Adrenal gland (tissue), 12 donors: Measurements from ENCODE around the gene ORC4. TPM values are rescaled to one million over a fixed set of nuclear protein-coding genes. Genes with fewer than 3 reads are reported as not detected.

Experiments
- DNase-seq, 7 donors: peaks; one replicate each; pipeline ENCODE4 v3.0.0-alpha.2; 2019 to 2020
- H3K27ac ChIP-seq, 5 donors: fragments of 200-600 bp; sonication (generic) in 4 of 5; 1 replicate in 3 of 5; 2 replicates in 2 of 5; pipeline versions ENCODE4 v1.5.1 to v1.8.0; 2016 to 2020; ENCODE audit warnings: mild to moderate bottlenecking in 1 of 5
- H3K27me3 ChIP-seq: fragments of 200-600 bp; 2 replicates; pipeline ENCODE4 v1.8.0; 2021
- H3K36me3 ChIP-seq, 2 donors: fragments of 200-600 bp; replicated peaks in 1 of 2; 1 replicate in 1 of 2; 2 replicates in 1 of 2; pipeline versions ENCODE4 v1.5.1 to v1.8.0; 2018 to 2022
- H3K4me1 ChIP-seq, 2 donors: fragments of 200-600 bp; replicated peaks in 1 of 2; 1 replicate in 1 of 2; 2 replicates in 1 of 2; pipeline versions ENCODE4 v1.5.1 to v1.8.0; 2018 to 2021
- H3K4me3 ChIP-seq, 4 donors: fragments of 200-600 bp; sonication (generic) in 3 of 4; one replicate each; pipeline ENCODE4 v1.5.1; 2016 to 2018
- H3K9me3 ChIP-seq, 3 donors: fragments of 200-600 bp; sonication (generic) in 1 of 3; replicated peaks in 1 of 3; 1 replicate in 2 of 3; 2 replicates in 1 of 3; pipeline versions ENCODE4 v1.5.1 to v1.8.0; 2016 to 2021
- CTCF ChIP-seq, 6 experiments: fragments of 450-650 bp in 4 of 6; fragments of 200-600 bp in 2 of 6; sonication (generic) in 1 of 6; IDR thresholded peaks; 1 replicate in 5 of 6; 2 replicates in 1 of 6; pipeline versions ENCODE4 v1.5.1 to v1.8.0; 2016 to 2021; ENCODE audit warnings: antibody characterized with exemption in 6 of 6, mild to moderate bottlenecking in 2 of 6, moderate library complexity in 1 of 6
- POLR2A ChIP-seq, 2 donors: fragments of 450-650 bp; IDR thresholded peaks; one replicate each; pipeline ENCODE4 v1.6.1; 2017; ENCODE audit warnings: antibody characterized with exemption in 2 of 2, mild to moderate bottlenecking in 2 of 2, moderate library complexity in 1 of 2
- WGBS, 4 donors: extraction: QIAGEN DNeasy Blood & Tissue Kit in 2 of 4; methylation state at CpG; one replicate each; pipeline versions ENCODE4 v1.1.5 to v1.1.7; 2013 to 2017; 5-methylcytosine and 5-hydroxymethylcytosine counted together
- intact Hi-C, 2 donors: fragments of 100-400 bp; cut with DNase I; formaldehyde crosslinking; loops; one replicate each; pipeline versions ENCODE4 v1.14.1 to v1.15.0; 2022 to 2023
- polyA plus RNA-seq, 3 donors: library from polyadenylated mRNA; stranded (reverse); fragments of 200-250 nt in 2 of 3; fragments of 350-450 nt in 1 of 3; fragmentation: Illumina TruSeq in 1 of 3; extraction: RNeasy Lipid Tissue Mini Kit (QIAGEN cat#74804) in 1 of 3; gene quantifications; one replicate each; pipeline ENCODE4 v1.2.3, GENCODE V29; 2013 to 2014
- total RNA-seq, 9 donors: library from RNA; depleted of rRNA in 4 of 9; stranded (reverse); fragments of >200 nt in 4 of 9; fragments of 120-200 nt in 1 of 9; fragmentation: NEBNext Ultra II Directional in 1 of 9; extraction: Animal tissue kit (Norgen Biotek cat#: 25700) in 1 of 9; gene quantifications; one replicate each; pipeline versions ENCODE4 v1.1.0 to v1.2.4, GENCODE V29; 2013 to 2023
- donor health status: healthy with polysubstance abuse.
- donor health status: Bipolar disorder and iron deficiency.
- donor health status: DM: yes; HTN: yes; CAD: no.
- donor health status: DM: no; HTN: no; CAD: no.
- donor health status: DM: no; HTN: no; CAD: no.
- donor health status: DM: yes; HTN: yes; CAD: no.

The ORC4 gene
- total and polyA plus RNA-seq, 12 donors, result 7.5 to 87.7 (median 33.4) TPM

DNA sequence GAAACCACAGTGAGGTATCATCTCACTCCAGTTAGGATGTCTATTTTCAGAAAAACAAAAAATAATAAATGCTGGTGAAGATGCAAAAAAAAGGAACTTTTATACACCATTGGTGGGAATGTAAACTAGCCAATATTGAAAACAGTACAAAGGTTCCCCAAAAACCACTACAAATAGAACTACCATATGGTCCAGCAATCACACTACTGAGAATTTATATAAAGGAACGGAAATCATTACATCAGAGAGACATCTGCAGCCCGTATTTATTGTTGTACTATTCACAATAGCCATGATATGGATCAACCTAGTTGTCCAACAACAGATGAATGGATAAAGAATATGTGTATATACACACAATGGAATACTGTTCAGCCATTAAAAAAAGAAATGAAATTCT is 52.0 kb downstream of the ORC4 start:
- DNase-seq, result no peak
- TF ChIP-seq POLR2A (IDR thresholded peaks at IDR 0.05), result no peak
- TF ChIP-seq CTCF (IDR thresholded peaks at IDR 0.05), result no peak
- Histone ChIP-seq H3K4me3 (no peak overlapping the region), H3K27me3 (no peaks in the 10 kb centered on the region), H3K27ac (no peak overlapping the region), H3K9me3 (peaks cover 0 to 6% (median 5%) of the 10 kb centered on the region in 3 donors), H3K36me3 (no peaks in the 10 kb centered on the region), H3K4me1 (no peaks in the 10 kb centered on the region)
- intact Hi-C loops, result no loop called here
- 92 to 98% (median 96%) methylated on average over 2 of the region's 2 CpGs for whole genome bisulfite sequencing, 4 donors

- Histone ChIP-seq H3K4me1 (no peaks in the 10 kb centered on the region), H3K27ac (no peak overlapping the region), H3K36me3 (peaks cover 0 to 5% of the 10 kb centered on the region in 2 donors), H3K27me3 (no peaks in the 10 kb centered on the region), H3K4me3 (no peak overlapping the region), H3K9me3 (no peaks in the 10 kb centered on the region)
- intact Hi-C loops, result no loop called here
- TF ChIP-seq CTCF (IDR thresholded peaks at IDR 0.05) (no peak), POLR2A (IDR thresholded peaks at IDR 0.05) (no peak)
- DNase-seq, result no peak
Measured at GRCh38 chr2:147952118-147952517, 68.4 kb downstream of the ORC4 start.

- no peak for DNase-seq
- WGBS, 4 donors, result 47 to 72% (median 54%) methylated on average over 1 of the region's 1 CpG
- H3K9me3 ChIP-seq, result no peaks in the 10 kb centered on the region
- no peak overlapping the region for H3K27ac ChIP-seq
- H3K4me3 ChIP-seq, result no peak overlapping the region
- intact Hi-C loops, result loop anchor here in 1 of 2 donors (10.0 kb wide), 1 partner anchor 559 kb away; no protein-coding TSS in a partner anchor
- no peaks in the 10 kb centered on the region for H3K36me3 ChIP-seq
- no peaks in the 10 kb centered on the region for H3K27me3 ChIP-seq
- TF ChIP-seq POLR2A (IDR thresholded peaks at IDR 0.05), result no peak
- TF ChIP-seq CTCF (IDR thresholded peaks at IDR 0.05), result no peak
- no peaks in the 10 kb centered on the region for H3K4me1 ChIP-seq
Measured at GRCh38 chr2:147945660-147946059, 74.9 kb downstream of the ORC4 start.

DNA sequence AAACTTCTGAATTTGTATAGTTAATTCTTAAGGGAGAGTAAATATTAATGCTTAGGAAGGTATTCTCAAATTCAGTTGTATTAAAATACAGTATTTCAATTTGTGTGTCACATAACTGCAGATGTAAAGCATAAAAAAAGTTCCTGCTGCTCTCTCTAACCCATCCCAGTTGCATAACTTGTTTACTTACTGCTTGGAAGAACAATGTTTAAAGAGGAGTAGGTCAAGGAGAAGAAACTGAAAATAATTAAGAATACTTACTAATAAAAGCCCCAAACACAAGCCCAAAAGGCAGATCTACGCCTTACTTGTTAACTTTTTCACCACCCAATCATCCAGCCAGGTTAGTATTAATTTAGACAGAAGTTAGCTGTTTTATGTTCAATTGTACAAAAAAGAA is 81.2 kb downstream of the ORC4 start:
- no peaks in the 10 kb centered on the region for H3K9me3 ChIP-seq
- TF ChIP-seq POLR2A (IDR thresholded peaks at IDR 0.05) (no peak), CTCF (IDR thresholded peaks at IDR 0.05) (no peak)
- intact Hi-C loops, result no loop called here
- no peaks in the 10 kb centered on the region for H3K27me3 ChIP-seq
- no peak for DNase-seq
- peaks cover 5 to 12% of the 10 kb centered on the region in 2 donors for H3K4me1 ChIP-seq
- H3K36me3 ChIP-seq, result no peaks in the 10 kb centered on the region
- 72 to 88% (median 78%) methylated on average over 1 of the region's 1 CpG for WGBS, 4 donors
- no peak overlapping the region for H3K4me3 ChIP-seq
- H3K27ac ChIP-seq, result no peak overlapping the region
